Measurements from ENCODE around the gene OGFOD2.

DNA sequence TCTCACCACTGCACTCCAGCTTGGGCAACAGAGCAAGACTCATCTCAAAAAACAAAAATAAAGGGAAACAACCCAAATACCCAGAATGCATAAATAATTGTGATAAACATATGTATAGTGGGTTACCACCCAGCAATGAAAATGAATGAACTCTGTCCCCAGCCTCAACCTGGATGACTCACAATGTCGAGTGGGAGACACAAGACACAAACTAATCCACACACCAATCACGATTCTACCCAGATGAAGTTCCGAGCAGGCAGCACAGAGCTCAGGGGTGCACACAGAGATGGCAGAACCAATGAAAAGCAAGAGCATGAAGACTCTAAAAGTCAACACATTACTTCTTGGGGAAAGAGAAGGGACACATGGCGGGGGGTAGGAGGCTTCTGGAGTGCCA is 35.9 kb upstream of the OGFOD2 start:
- TF ChIP-seq, protein P1, sequence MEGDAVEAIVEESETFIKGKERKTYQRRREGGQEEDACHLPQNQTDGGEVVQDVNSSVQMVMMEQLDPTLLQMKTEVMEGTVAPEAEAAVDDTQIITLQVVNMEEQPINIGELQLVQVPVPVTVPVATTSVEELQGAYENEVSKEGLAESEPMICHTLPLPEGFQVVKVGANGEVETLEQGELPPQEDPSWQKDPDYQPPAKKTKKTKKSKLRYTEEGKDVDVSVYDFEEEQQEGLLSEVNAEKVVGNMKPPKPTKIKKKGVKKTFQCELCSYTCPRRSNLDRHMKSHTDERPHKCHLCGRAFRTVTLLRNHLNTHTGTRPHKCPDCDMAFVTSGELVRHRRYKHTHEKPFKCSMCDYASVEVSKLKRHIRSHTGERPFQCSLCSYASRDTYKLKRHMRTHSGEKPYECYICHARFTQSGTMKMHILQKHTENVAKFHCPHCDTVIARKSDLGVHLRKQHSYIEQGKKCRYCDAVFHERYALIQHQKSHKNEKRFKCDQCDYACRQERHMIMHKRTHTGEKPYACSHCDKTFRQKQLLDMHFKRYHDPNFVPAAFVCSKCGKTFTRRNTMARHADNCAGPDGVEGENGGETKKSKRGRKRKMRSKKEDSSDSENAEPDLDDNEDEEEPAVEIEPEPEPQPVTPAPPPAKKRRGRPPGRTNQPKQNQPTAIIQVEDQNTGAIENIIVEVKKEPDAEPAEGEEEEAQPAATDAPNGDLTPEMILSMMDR (IDR thresholded peaks at IDR 0.05 in 8 of 11, conservative IDR thresholded peaks at IDR 0.05 in 3 of 11) = no peak
- TF ChIP-seq POLR2A (IDR thresholded peaks at IDR 0.05) (no peak), POLR2AphosphoS5 (IDR thresholded peaks at IDR 0.05) (no peak)

All from spleen (tissue), 7 donors.